ENCODE data around the gene BEND6. TPM values are rescaled to one million over a fixed set of nuclear protein-coding genes. Genes with fewer than 3 reads are reported as not detected.
A peak's percentile ranks its signal among the peaks of the same experiment; 100 is the strongest.

Gene BEND6
- total RNA-seq, 1 donor from 2014 or later: 1.3 TPM

- Mint-ChIP-seq H3K27ac (no peak overlapping the region), H3K4me1 (ENCODE audit: unreplicated experiment) (no peaks in the 10 kb centered on the region), H3K9me3 (no peaks in the 10 kb centered on the region), H3K27me3 (no peaks in the 10 kb centered on the region), H3K36me3 (no peaks in the 10 kb centered on the region), H3K4me3 (no peak overlapping the region)
- no peak for TF ChIP-seq CTCF (conservative IDR thresholded peaks at IDR 0.05)
- no peak for DNase-seq (ENCODE audit: extremely low spot score, unreplicated experiment)
Observed at GRCh38 chr6:57017069-57017468, 62.2 kb downstream of the BEND6 start.

GRCh38 chr6:57017841-57018240 is 62.9 kb downstream of the BEND6 start:
- no peak for TF ChIP-seq CTCF (conservative IDR thresholded peaks at IDR 0.05)
- Mint-ChIP-seq H3K9me3 (no peaks in the 10 kb centered on the region), H3K4me3 (no peak overlapping the region), H3K27me3 (no peaks in the 10 kb centered on the region), H3K36me3 (no peaks in the 10 kb centered on the region), H3K27ac (no peak overlapping the region), H3K4me1 (ENCODE audit: unreplicated experiment) (no peaks in the 10 kb centered on the region)
- DNase-seq (ENCODE audit: extremely low spot score, unreplicated experiment): no peak

- Mint-ChIP-seq H3K9me3 (peaks cover 3% of the 10 kb centered on the region), H3K36me3 (no peaks in the 10 kb centered on the region), H3K27me3 (no peaks in the 10 kb centered on the region), H3K27ac (no peak overlapping the region), H3K4me1 (ENCODE audit: unreplicated experiment) (no peaks in the 10 kb centered on the region), H3K4me3 (no peak overlapping the region)
- TF ChIP-seq CTCF (conservative IDR thresholded peaks at IDR 0.05): no peak
- no peak for DNase-seq (ENCODE audit: extremely low spot score, unreplicated experiment)
Observed at GRCh38 chr6:57019434-57019833, 64.5 kb downstream of the BEND6 start.

- H3K27ac Mint-ChIP-seq: no peak overlapping the region
Observed at GRCh38 chr6:57021086-57021720, 66.3 kb downstream of the BEND6 start.

GRCh38 chr6:57024321-57024720 is 69.4 kb downstream of the BEND6 start:
- TF ChIP-seq CTCF (conservative IDR thresholded peaks at IDR 0.05): no peak
- Mint-ChIP-seq H3K27me3 (no peaks in the 10 kb centered on the region), H3K4me3 (no peak overlapping the region), H3K36me3 (no peaks in the 10 kb centered on the region), H3K4me1 (ENCODE audit: unreplicated experiment) (peaks cover 4% of the 10 kb centered on the region), H3K27ac (no peak overlapping the region), H3K9me3 (peaks cover 11% of the 10 kb centered on the region)
- no peak for DNase-seq (ENCODE audit: extremely low spot score, unreplicated experiment)

More at GRCh38 chr6:57021086-57021720, 66.3 kb downstream of the BEND6 start:
- Mint-ChIP-seq H3K4me1 (ENCODE audit: unreplicated experiment) (no peaks in the 10 kb centered on the region), H3K36me3 (no peaks in the 10 kb centered on the region), H3K27me3 (no peaks in the 10 kb centered on the region), H3K9me3 (peaks cover 10% of the 10 kb centered on the region), H3K4me3 (no peak overlapping the region)
- no peak for DNase-seq (ENCODE audit: extremely low spot score, unreplicated experiment)
- peak; percentile 83 for TF ChIP-seq CTCF (conservative IDR thresholded peaks at IDR 0.05)

Measured in type B pancreatic cell (in vitro differentiated cells).